OCI-LY3 (cell line): Measurements from ENCODE around the gene GNAQ.

Experiments
- H2AFZ ChIP-seq: fragments of 200-600, 300-600 bp; shearing (Covaris generic); 2 replicates; pipeline ENCODE4 v1.6.0; 2014; ENCODE audit warnings: antibody characterized with exemption, low read depth, low read length
- H3K27ac ChIP-seq: fragments of 200-600, 300-600 bp; sonication (generic); 2 replicates; pipeline ENCODE4 v1.5.1; 2014; ENCODE audit warnings: mild to moderate bottlenecking, low read length, moderate library complexity, mixed read lengths
- H3K27me3 ChIP-seq: fragments of 200-600, 300-600 bp; sonication (generic); 2 replicates; pipeline ENCODE4 v1.6.1; 2014; ENCODE audit warnings: low read depth, low read length, mixed read lengths
- H3K36me3 ChIP-seq: fragments of 200-600, 300-600 bp; sonication (generic); replicated peaks from 2 replicates; pipeline ENCODE3; 2014; ENCODE audit warnings: low read depth, low read length, mixed read lengths
- H3K4me1 ChIP-seq: fragments of 300-600, 200-600 bp; sonication (generic); 2 replicates; pipeline ENCODE4 v1.6.1; 2014; ENCODE audit warnings: low read length, mixed read lengths
- H3K4me2 ChIP-seq: fragments of 200-600, 300-600 bp; sonication (generic); 2 replicates; pipeline ENCODE4 v1.6.1; 2014; ENCODE audit warnings: low read length, mixed read lengths
- H3K4me3 ChIP-seq: fragments of 300-600, 200-600 bp; sonication (generic); 2 replicates; pipeline ENCODE4 v1.5.1; 2014; ENCODE audit warnings: antibody characterized with exemption, mild to moderate bottlenecking, low read length, moderate library complexity
- H3K79me2 ChIP-seq: fragments of 300-600, 200-600 bp; shearing (Covaris generic); 2 replicates; pipeline ENCODE4 v1.6.1; 2014; ENCODE audit warnings: mild to moderate bottlenecking, low read length, mixed read lengths
- H3K9ac ChIP-seq: fragments of 300-600, 200-600 bp; shearing (Covaris generic); 2 replicates; pipeline ENCODE4 v1.6.0; 2014; ENCODE audit warnings: mild to moderate bottlenecking, low read length, moderate library complexity
- H3K9me3 ChIP-seq: fragments of 200-600, 300-600 bp; shearing (Covaris generic); 2 replicates; pipeline ENCODE4 v1.6.1; 2014; ENCODE audit warnings: low read length, mixed read lengths; ENCODE audit not compliant: insufficient read depth
- H4K20me1 ChIP-seq: fragments of 200-600, 300-600 bp; sonication (generic); 2 replicates; pipeline ENCODE4 v1.6.1; 2016; ENCODE audit warnings: low read length, mixed read lengths; ENCODE audit not compliant: insufficient read depth
- EZH2phosphoT487 ChIP-seq: fragments of 200-600 bp; shearing (Covaris generic); IDR thresholded peaks from 2 replicates; pipeline ENCODE4 v1.6.1; 2018; ENCODE audit warnings: antibody characterized with exemption, mixed run types, low read depth
- TF ChIP-seq, protein P1 (sequence below): fragments of 200-600, 300-600 bp; sonication (generic); IDR thresholded peaks from 2 replicates; pipeline ENCODE4 v1.5.1; 2014; ENCODE audit warnings: antibody characterized with exemption, low read length, low read depth

The GNAQ gene

DNA sequence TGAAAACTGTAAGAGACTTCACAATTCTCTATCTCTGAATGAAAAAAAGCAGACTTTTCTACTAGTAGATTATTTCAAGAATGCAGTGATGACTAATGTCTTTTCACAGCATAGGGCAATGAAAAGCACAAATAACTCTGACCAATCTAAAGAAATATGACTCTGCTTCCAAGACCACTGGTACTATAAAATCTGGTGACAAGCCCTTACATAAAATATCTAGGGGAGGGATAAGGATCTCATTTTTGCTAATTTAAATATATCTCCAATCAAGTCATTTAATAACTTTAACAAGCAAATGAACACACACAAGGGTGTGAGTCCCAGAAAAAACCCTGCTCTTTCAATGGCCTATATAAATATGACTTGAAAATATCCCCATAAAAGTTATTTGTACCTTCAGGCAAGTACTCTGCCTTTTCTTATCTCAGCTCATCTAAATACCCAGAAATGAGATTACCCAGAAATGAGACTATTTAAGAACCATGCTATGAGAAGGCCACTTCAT is 105.2 kb downstream of the GNAQ start:
- H3K36me3 ChIP-seq, result no peaks in the 10 kb centered on the region
- H3K9ac ChIP-seq, result no peak overlapping the region
- no peaks in the 10 kb centered on the region for H3K4me1 ChIP-seq
- H2AFZ ChIP-seq, result no peak overlapping the region
- H3K27ac ChIP-seq, result no peak overlapping the region
- no peaks in the 10 kb centered on the region for H4K20me1 ChIP-seq
- no peaks in the 10 kb centered on the region for H3K9me3 ChIP-seq
- TF ChIP-seq EZH2phosphoT487, result no peak
- TF ChIP-seq, protein P1, sequence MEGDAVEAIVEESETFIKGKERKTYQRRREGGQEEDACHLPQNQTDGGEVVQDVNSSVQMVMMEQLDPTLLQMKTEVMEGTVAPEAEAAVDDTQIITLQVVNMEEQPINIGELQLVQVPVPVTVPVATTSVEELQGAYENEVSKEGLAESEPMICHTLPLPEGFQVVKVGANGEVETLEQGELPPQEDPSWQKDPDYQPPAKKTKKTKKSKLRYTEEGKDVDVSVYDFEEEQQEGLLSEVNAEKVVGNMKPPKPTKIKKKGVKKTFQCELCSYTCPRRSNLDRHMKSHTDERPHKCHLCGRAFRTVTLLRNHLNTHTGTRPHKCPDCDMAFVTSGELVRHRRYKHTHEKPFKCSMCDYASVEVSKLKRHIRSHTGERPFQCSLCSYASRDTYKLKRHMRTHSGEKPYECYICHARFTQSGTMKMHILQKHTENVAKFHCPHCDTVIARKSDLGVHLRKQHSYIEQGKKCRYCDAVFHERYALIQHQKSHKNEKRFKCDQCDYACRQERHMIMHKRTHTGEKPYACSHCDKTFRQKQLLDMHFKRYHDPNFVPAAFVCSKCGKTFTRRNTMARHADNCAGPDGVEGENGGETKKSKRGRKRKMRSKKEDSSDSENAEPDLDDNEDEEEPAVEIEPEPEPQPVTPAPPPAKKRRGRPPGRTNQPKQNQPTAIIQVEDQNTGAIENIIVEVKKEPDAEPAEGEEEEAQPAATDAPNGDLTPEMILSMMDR, result no peak
- no peak overlapping the region for H3K4me2 ChIP-seq
- no peaks in the 10 kb centered on the region for H3K79me2 ChIP-seq
- no peaks in the 10 kb centered on the region for H3K27me3 ChIP-seq
- no peak overlapping the region for H3K4me3 ChIP-seq

DNA sequence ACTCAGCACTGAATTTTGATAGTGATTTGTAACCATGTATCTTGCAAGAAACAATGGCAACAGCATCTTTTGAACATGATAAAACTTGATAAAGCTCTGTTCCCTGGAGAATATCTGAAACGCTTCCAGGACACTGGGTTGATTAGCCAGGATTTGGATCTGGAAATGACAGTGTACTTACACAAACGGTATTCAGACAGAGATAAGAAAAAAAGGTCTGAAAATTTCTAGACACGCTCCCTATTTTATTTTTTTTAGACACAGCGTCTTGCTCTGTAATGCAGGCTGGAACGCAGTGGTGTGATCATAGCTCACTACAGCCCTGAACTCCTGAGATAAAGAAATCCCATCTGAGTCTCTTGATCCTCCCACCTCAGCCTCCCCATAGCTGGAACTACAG is 109.0 kb downstream of the GNAQ start:
- Histone ChIP-seq H3K9me3 (no peaks in the 10 kb centered on the region), H3K9ac (no peak overlapping the region), H3K27ac (no peak overlapping the region), H4K20me1 (no peaks in the 10 kb centered on the region), H3K4me2 (no peak overlapping the region), H3K4me3 (no peak overlapping the region), H2AFZ (no peak overlapping the region), H3K79me2 (no peaks in the 10 kb centered on the region), H3K4me1 (no peaks in the 10 kb centered on the region), H3K36me3 (no peaks in the 10 kb centered on the region), H3K27me3 (no peaks in the 10 kb centered on the region)
- TF ChIP-seq EZH2phosphoT487, result no peak
- TF ChIP-seq, protein P1, result no peak

DNA sequence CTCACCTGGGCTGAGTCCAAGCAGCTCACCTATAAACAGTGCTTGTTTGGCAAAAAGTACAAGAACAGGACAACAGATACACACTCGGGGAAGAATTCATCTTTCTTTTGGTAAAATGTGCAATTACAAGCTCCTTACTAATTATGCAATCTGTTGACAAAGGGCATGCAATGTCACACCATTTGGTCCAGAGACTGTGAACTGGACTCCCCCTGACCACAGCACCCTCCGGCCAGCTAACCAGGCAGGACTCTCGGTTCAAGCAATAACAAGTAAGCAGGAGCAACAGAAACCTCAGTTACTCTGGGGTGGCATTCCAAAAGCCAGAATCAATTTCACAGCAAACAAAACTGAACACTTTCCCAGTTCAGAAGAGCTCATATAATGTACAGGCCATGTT is 113.8 kb downstream of the GNAQ start:
- no peaks in the 10 kb centered on the region for H3K9me3 ChIP-seq
- H3K27me3 ChIP-seq, result no peaks in the 10 kb centered on the region
- H3K79me2 ChIP-seq, result no peaks in the 10 kb centered on the region
- no peak overlapping the region for H2AFZ ChIP-seq
- H3K27ac ChIP-seq, result no peak overlapping the region
- TF ChIP-seq, protein P1, result no peak
- TF ChIP-seq EZH2phosphoT487, result no peak
- no peak overlapping the region for H3K4me3 ChIP-seq
- peaks cover 5% of the 10 kb centered on the region; the same call in 1 of the 2 replicates for H3K4me1 ChIP-seq
- no peaks in the 10 kb centered on the region for H4K20me1 ChIP-seq
- H3K4me2 ChIP-seq, result no peak overlapping the region
- no peak overlapping the region for H3K9ac ChIP-seq
- H3K36me3 ChIP-seq, result no peaks in the 10 kb centered on the region

DNA sequence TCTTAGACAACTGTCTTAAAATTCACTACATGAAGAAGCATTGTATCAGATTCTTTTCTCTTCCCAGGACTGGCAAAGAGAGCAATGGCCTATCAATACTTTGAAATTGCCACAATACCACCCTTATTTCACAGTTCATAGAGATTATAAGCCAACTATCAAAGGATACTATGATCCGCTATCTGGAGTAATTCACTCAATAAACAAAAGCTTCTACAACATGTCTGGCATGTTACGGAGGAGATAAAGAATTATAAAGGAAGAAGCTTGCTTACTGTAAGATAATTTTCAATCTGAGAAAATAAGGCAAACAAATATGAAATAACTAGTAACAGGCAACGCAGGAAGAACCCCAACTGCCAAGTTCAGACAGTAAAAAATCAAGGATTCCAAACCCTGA is 114.8 kb downstream of the GNAQ start:
- no peaks in the 10 kb centered on the region for H3K79me2 ChIP-seq
- H2AFZ ChIP-seq, result no peak overlapping the region
- no peak overlapping the region for H3K4me2 ChIP-seq
- H4K20me1 ChIP-seq, result no peaks in the 10 kb centered on the region
- H3K27ac ChIP-seq, result no peak overlapping the region
- H3K9me3 ChIP-seq, result no peaks in the 10 kb centered on the region
- no peak overlapping the region for H3K9ac ChIP-seq
- no peaks in the 10 kb centered on the region for H3K27me3 ChIP-seq
- TF ChIP-seq, protein P1, result no peak
- no peak for TF ChIP-seq EZH2phosphoT487
- no peak overlapping the region for H3K4me3 ChIP-seq
- H3K36me3 ChIP-seq, result no peaks in the 10 kb centered on the region
- peaks cover 5% of the 10 kb centered on the region; the same call in 1 of the 2 replicates for H3K4me1 ChIP-seq
